ENCODE results near the gene EFCAB11.

GRCh38 chr14:89861630-89862029 lies 92.9 kb downstream of the EFCAB11 start:
- TF ChIP-seq, protein P1, sequence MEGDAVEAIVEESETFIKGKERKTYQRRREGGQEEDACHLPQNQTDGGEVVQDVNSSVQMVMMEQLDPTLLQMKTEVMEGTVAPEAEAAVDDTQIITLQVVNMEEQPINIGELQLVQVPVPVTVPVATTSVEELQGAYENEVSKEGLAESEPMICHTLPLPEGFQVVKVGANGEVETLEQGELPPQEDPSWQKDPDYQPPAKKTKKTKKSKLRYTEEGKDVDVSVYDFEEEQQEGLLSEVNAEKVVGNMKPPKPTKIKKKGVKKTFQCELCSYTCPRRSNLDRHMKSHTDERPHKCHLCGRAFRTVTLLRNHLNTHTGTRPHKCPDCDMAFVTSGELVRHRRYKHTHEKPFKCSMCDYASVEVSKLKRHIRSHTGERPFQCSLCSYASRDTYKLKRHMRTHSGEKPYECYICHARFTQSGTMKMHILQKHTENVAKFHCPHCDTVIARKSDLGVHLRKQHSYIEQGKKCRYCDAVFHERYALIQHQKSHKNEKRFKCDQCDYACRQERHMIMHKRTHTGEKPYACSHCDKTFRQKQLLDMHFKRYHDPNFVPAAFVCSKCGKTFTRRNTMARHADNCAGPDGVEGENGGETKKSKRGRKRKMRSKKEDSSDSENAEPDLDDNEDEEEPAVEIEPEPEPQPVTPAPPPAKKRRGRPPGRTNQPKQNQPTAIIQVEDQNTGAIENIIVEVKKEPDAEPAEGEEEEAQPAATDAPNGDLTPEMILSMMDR (conservative IDR thresholded peaks at IDR 0.05) = no peak
- TF ChIP-seq ZFX (IDR thresholded peaks at IDR 0.05) = no peak

All from C4-2B (cell line).